HG03520 (cell line): ENCODE results near the gene DIP2A.

Experiments used
- ATAC-seq: cut with Tn5 transposase; IDR thresholded peaks from one replicate; pipeline ENCODE4 v1.9.1; 2021; ENCODE audit warnings: mild to moderate bottlenecking, moderate library complexity; ENCODE audit not compliant: unreplicated experiment

Gene DIP2A

GRCh38 chr21:46552274-46552673, 93.6 kb downstream of the DIP2A start:
- no peak for ATAC-seq

- ATAC-seq, result no peak
Measured at GRCh38 chr21:46552865-46553379, 94.2 kb downstream of the DIP2A start.

- no peak for ATAC-seq
Measured at GRCh38 chr21:46553993-46554392, 95.3 kb downstream of the DIP2A start.

- no peak for ATAC-seq
Measured at GRCh38 chr21:46554431-46555224, 95.9 kb downstream of the DIP2A start.

- ATAC-seq, result no peak
Measured at GRCh38 chr21:46555225-46555617, 96.5 kb downstream of the DIP2A start.

GRCh38 chr21:46555678-46556077, 97.0 kb downstream of the DIP2A start:
- no peak for ATAC-seq

- no peak for ATAC-seq
Measured at GRCh38 chr21:46556802-46557201, 98.1 kb downstream of the DIP2A start.

GRCh38 chr21:46557469-46557868, 98.8 kb downstream of the DIP2A start:
- ATAC-seq, result no peak

GRCh38 chr21:46557919-46558392, 99.3 kb downstream of the DIP2A start:
- ATAC-seq, result no peak

- ATAC-seq, result no peak
Measured at GRCh38 chr21:46559291-46559983, 100.7 kb downstream of the DIP2A start.

- no peak for ATAC-seq
Measured at GRCh38 chr21:46560568-46561444, 102.1 kb downstream of the DIP2A start.

GRCh38 chr21:46561445-46562090, 102.9 kb downstream of the DIP2A start:
- ATAC-seq, result no peak

GRCh38 chr21:46562472-46562871, 103.8 kb downstream of the DIP2A start:
- no peak for ATAC-seq

GRCh38 chr21:46562964-46563607, 104.4 kb downstream of the DIP2A start:
- ATAC-seq, result no peak

- ATAC-seq, result no peak
Measured at GRCh38 chr21:46564391-46564790, 105.7 kb downstream of the DIP2A start.

- no peak for ATAC-seq
Measured at GRCh38 chr21:46567348-46567747, 108.7 kb downstream of the DIP2A start.

- no peak for ATAC-seq
Measured at GRCh38 chr21:46568562-46568961, 109.9 kb downstream of the DIP2A start.

GRCh38 chr21:46569081-46569480, 110.4 kb downstream of the DIP2A start:
- ATAC-seq, result no peak

- ATAC-seq, result no peak
Measured at GRCh38 chr21:46570119-46570518, 111.4 kb downstream of the DIP2A start.

- no peak for ATAC-seq
Measured at GRCh38 chr21:46570631-46571030, 111.9 kb downstream of the DIP2A start.
